HepG2 (cell line): ENCODE results near the gene FNDC7. TPM values are rescaled to one million over a fixed set of nuclear protein-coding genes. Genes with fewer than 3 reads are reported as not detected.

Source experiments
- ATAC-seq: fragments of 200-7000 bp; cut with Tn5 transposase; 3 replicates; pipeline ENCODE4 v1.9.1; 2020; ENCODE audit warnings: mild to moderate bottlenecking, moderate library complexity
- BruUV-seq: library from RNA; stranded (reverse); fragments of 400-500 nt; replicated peaks from 2 replicates; lab custom pipeline; 2021; lab: Mats Ljungman, UMichigan
- CTCF ChIA-PET: fragments of 300-600 bp; formaldehyde crosslinking; extraction: SDS; loops from one replicate; lab custom pipeline; 2021; ENCODE audit warnings: low total read pairs, inconsistent platforms, low intra/inter-chr PET ratio; lab: Yijun Ruan, JAX
- POLR2A ChIA-PET: fragments of 350-600 bp; sonication (Branson Sonifier 250); formaldehyde crosslinking; loops from one replicate; lab custom pipeline; 2020; ENCODE audit warnings: antibody characterized with exemption, inconsistent platforms; lab: Yijun Ruan, JAX
- DNase-seq: peaks from one replicate; pipeline ENCODE4 v3.0.0-alpha.2; 2015; ENCODE audit warnings: low spot score
- FAIRE-seq: peaks from 3 replicates; lab custom pipeline; 2011; peaks lifted over from hg19 to GRCh38; lab: Jason Lieb, UNC
- H2AFZ ChIP-seq: one replicate; pipeline ENCODE4 v1.6.1; 2011; ENCODE audit warnings: low read length, inconsistent platforms
- H3K27ac ChIP-seq: fragments of 300-600 bp; 3 replicates; pipeline ENCODE4 v1.8.0; 2011; ENCODE audit warnings: mixed run types, mild to moderate bottlenecking, mixed read lengths, low read length, inconsistent platforms; ENCODE audit not compliant: insufficient read depth; ENCODE audit errors: extremely low read length
- H3K27me3 ChIP-seq, 2 experiments: fragments of 200-600 bp in 1 of 2; 2 replicates in 1 of 2; 3 replicates in 1 of 2; pipeline versions ENCODE4 v1.6.0 to v1.8.0; 2011; ENCODE audit warnings: low read length in 2 of 2, mild to moderate bottlenecking in 2 of 2, moderate library complexity in 2 of 2, inconsistent platforms in 1 of 2; ENCODE audit not compliant: insufficient read depth in 2 of 2, control insufficient read depth in 1 of 2
- H3K36me3 ChIP-seq, 2 experiments: fragments of 200-600 bp in 1 of 2; replicated peaks in 1 of 2; 2 replicates in 1 of 2; 3 replicates in 1 of 2; pipeline versions ENCODE4 v1.5.1 to v1.8.0; 2011; ENCODE audit warnings: low read length in 2 of 2, inconsistent platforms in 1 of 2; ENCODE audit not compliant: insufficient read depth in 2 of 2, control insufficient read depth in 1 of 2
- H3K4me1 ChIP-seq: 2 replicates; pipeline ENCODE4 v1.5.1; 2012; ENCODE audit warnings: low read length, inconsistent platforms; ENCODE audit not compliant: insufficient read depth
- H3K4me2 ChIP-seq: 2 replicates; pipeline ENCODE4 v1.6.0; 2011; ENCODE audit warnings: low read depth, low read length, inconsistent platforms
- H3K4me3 ChIP-seq, 3 experiments: fragments of 200-600 bp in 1 of 3; sonication (generic), shearing (Covaris generic) in 1 of 3; replicated peaks in 1 of 3; 2 replicates each; pipeline ENCODE4 v1.5.1; 2011 to 2016; ENCODE audit warnings: low read length in 3 of 3, inconsistent platforms in 2 of 3, low read depth in 2 of 3, mild to moderate bottlenecking in 2 of 3, control low read depth in 1 of 3, mixed read lengths in 1 of 3; ENCODE audit not compliant: insufficient read depth in 1 of 3
- H3K79me2 ChIP-seq: one replicate; pipeline ENCODE4 v1.6.1; 2011; ENCODE audit warnings: low read length, inconsistent platforms; ENCODE audit not compliant: insufficient read depth
- H3K9ac ChIP-seq: 2 replicates; pipeline ENCODE4 v1.6.0; 2011; ENCODE audit warnings: mild to moderate bottlenecking, low read depth, low read length, inconsistent platforms; ENCODE audit not compliant: insufficient read depth
- H3K9me3 ChIP-seq: 2 replicates; pipeline ENCODE4 v1.5.1; 2012; ENCODE audit warnings: mild to moderate bottlenecking, low read length
- H4K20me1 ChIP-seq: 2 replicates; pipeline ENCODE4 v1.6.0; 2011; ENCODE audit warnings: inconsistent platforms, mild to moderate bottlenecking, low read length, moderate library complexity; ENCODE audit not compliant: insufficient read depth
- AGO2 ChIP-seq: fragments of 200-400 bp; formaldehyde crosslinking; optimal IDR thresholded peaks from 2 replicates; pipeline ENCODE3; 2017; ENCODE audit warnings: mild to moderate bottlenecking, low read depth, low read length, moderate library complexity
- GZF1 ChIP-seq: sonication (generic); formaldehyde crosslinking; IDR thresholded peaks from 2 replicates; pipeline ENCODE4 v1.5.1; 2020; ENCODE audit warnings: mild to moderate bottlenecking, missing genetic modification reagents
- LBX2 ChIP-seq: sonication (generic); formaldehyde crosslinking; IDR thresholded peaks from 2 replicates; pipeline ENCODE4 v1.5.0; 2020; ENCODE audit warnings: missing genetic modification reagents, mild to moderate bottlenecking, borderline replicate concordance
- NR2C2 ChIP-seq: sonication (generic); formaldehyde crosslinking; IDR thresholded peaks from 2 replicates; pipeline ENCODE4 v1.4.0; 2020; ENCODE audit warnings: missing genetic modification reagents, mild to moderate bottlenecking, moderate library complexity, borderline replicate concordance
- SIN3A ChIP-seq: IDR thresholded peaks from 2 replicates; pipeline ENCODE4 v1.6.1; 2011; ENCODE audit warnings: low read depth, mild to moderate bottlenecking, control low read depth, low read length, borderline replicate concordance
- SP140L ChIP-seq: sonication (generic); formaldehyde crosslinking; IDR thresholded peaks from 2 replicates; pipeline ENCODE4 v1.4.0; 2020; ENCODE audit warnings: missing genetic modification reagents, borderline replicate concordance
- STAT5B ChIP-seq: sonication (generic); formaldehyde crosslinking; IDR thresholded peaks from 2 replicates; pipeline ENCODE4 v1.4.0; 2020; ENCODE audit warnings: missing genetic modification reagents
- ZBTB34 ChIP-seq: sonication (generic); formaldehyde crosslinking; IDR thresholded peaks from 2 replicates; pipeline ENCODE4 v1.8.0; 2022; ENCODE audit warnings: mild to moderate bottlenecking, missing genetic modification reagents
- ZC3H13 ChIP-seq: sonication (generic); formaldehyde crosslinking; IDR thresholded peaks from 2 replicates; pipeline ENCODE4 v1.8.1; 2023; ENCODE audit warnings: mild to moderate bottlenecking, missing genetic modification reagents, moderate library complexity
- ZFX ChIP-seq: sonication (generic); formaldehyde crosslinking; IDR thresholded peaks from 2 replicates; pipeline ENCODE4 v1.4.0; 2020; ENCODE audit warnings: mild to moderate bottlenecking, low read depth, missing genetic modification reagents, moderate library complexity
- ZFY ChIP-seq: sonication (generic); formaldehyde crosslinking; IDR thresholded peaks from 2 replicates; pipeline ENCODE4 v1.4.0; 2020; ENCODE audit warnings: missing genetic modification reagents
- ZNF230 ChIP-seq: sonication (generic); formaldehyde crosslinking; IDR thresholded peaks from 2 replicates; pipeline ENCODE4 v1.4.0; 2020; ENCODE audit warnings: mild to moderate bottlenecking, missing genetic modification reagents
- ZNF350 ChIP-seq: sonication (generic); formaldehyde crosslinking; IDR thresholded peaks from 2 replicates; pipeline ENCODE4 v1.4.0; 2020; ENCODE audit warnings: mild to moderate bottlenecking, low read depth, missing genetic modification reagents, borderline replicate concordance
- ZNF484 ChIP-seq: sonication (generic); formaldehyde crosslinking; IDR thresholded peaks from 2 replicates; pipeline ENCODE4 v1.5.1; 2020; ENCODE audit warnings: mild to moderate bottlenecking, low read depth, missing genetic modification reagents, borderline replicate concordance
- ZNF703 ChIP-seq: sonication (generic); formaldehyde crosslinking; IDR thresholded peaks from 2 replicates; pipeline ENCODE4 v1.5.1; 2020; ENCODE audit warnings: missing genetic modification reagents, mild to moderate bottlenecking, moderate library complexity, borderline replicate concordance
- ZNF775 ChIP-seq: sonication (generic); formaldehyde crosslinking; IDR thresholded peaks from 2 replicates; pipeline ENCODE4 v1.4.0; 2020; ENCODE audit warnings: missing genetic modification reagents, mild to moderate bottlenecking, moderate library complexity, borderline replicate concordance
- ZNF784 ChIP-seq: sonication (generic); formaldehyde crosslinking; IDR thresholded peaks from 2 replicates; pipeline ENCODE4 v1.5.1; 2020; ENCODE audit warnings: missing genetic modification reagents, mild to moderate bottlenecking, borderline replicate concordance
- ZZZ3 ChIP-seq: sonication (generic); formaldehyde crosslinking; IDR thresholded peaks from 2 replicates; pipeline ENCODE4 v1.4.0; 2020; ENCODE audit warnings: missing genetic modification reagents, mild to moderate bottlenecking, borderline replicate concordance
- WGBS: methylation state at CpG from one replicate; pipeline ENCODE4 v1.1.6; 2017; ENCODE audit warnings: low lambda C conversion rate; 5-methylcytosine and 5-hydroxymethylcytosine counted together
- in situ Hi-C: cut with HindIII; loops from 2 replicates; pipeline ENCODE4 v1.10.0; 2017; ENCODE audit warnings: low pct_unique_long_range_greater_than_20kb; ENCODE audit not compliant: extremely low pct_ligation_motif_present
- intact Hi-C: fragments of 100-400 bp; cut with micrococcal nuclease; formaldehyde crosslinking; loops from one replicate; pipeline ENCODE4 v1.10.0; 2022; ENCODE audit not compliant: unreplicated experiment
- polyA plus RNA-seq, 8 experiments: library from polyadenylated mRNA; depleted of rRNA in 3 of 8; stranded (reverse) in 7 of 8; unstranded in 1 of 8; fragments of >200 nt; fragmentation: Illumina TruSeq in 4 of 8; extraction: Trizol in 4 of 8; gene quantifications; 2 replicates each; pipeline versions ENCODE4 v1.2.1 to v1.2.3, GENCODE V29; 2011 to 2016; ENCODE audit warnings: low read depth in 4 of 8, missing spikeins in 1 of 8, mixed read lengths in 1 of 8; ENCODE audit not compliant: insufficient read depth in 1 of 8
- total RNA-seq, 5 experiments: library from RNA; depleted of rRNA; stranded (reverse); fragments of >200 nt; fragmentation: Illumina TruSeq; extraction: Trizol; gene quantifications; 2 replicates each; pipeline ENCODE4 v1.2.3, GENCODE V29; 2016; ENCODE audit warnings: low read depth in 1 of 5

Gene FNDC7
- total and polyA plus RNA-seq, 2 of the 13 experiments (the other 11 are each of a cell fraction or from before 2014, with no cell fraction given), result 0.03 TPM; not detected in 1

- Histone ChIP-seq H3K9ac (peak overlapping the region; percentile 89), H3K79me2 (peaks cover 48% of the 10 kb centered on the region), H3K4me3 (peak overlapping the region; percentile 87 to 95 (median 93)), H2AFZ (no peak overlapping the region), H3K4me2 (peak overlapping the region; percentile 81), H3K9me3 (no peaks in the 10 kb centered on the region), H3K36me3 (peaks cover 9 to 27% of the 10 kb centered on the region in 2 experiments; a peak in 4 of 5 replicates), H3K4me1 (peaks cover 36% of the 10 kb centered on the region), H3K27ac (peak overlapping the region; percentile 94), H4K20me1 (peaks cover 25% of the 10 kb centered on the region), H3K27me3 (no peaks in the 10 kb centered on the region; a peak in 1 of 5 replicates)
- 0% methylated on average over 25 of the region's 36 CpGs for WGBS
- intact Hi-C loops, result loop anchor here (1.0 to 5.0 kb wide), 3 partner anchors 46 to 131 kb away; partner anchors contain the start of genes EEIG2 and STXBP3
- FAIRE-seq (peak; percentile 50), ATAC-seq (peak; percentile 69), DNase-seq (peak; percentile 65)
- ChIA-PET POLR2A (interaction anchor here (0.6 to 2.1 kb wide), 16 partner anchors 9 to 493 kb away, joined by 3 to 28 read pairs (median 4); partner anchors contain the start of genes EEIG2, GPSM2 and SLC25A24), CTCF (no interaction called here)
- in situ Hi-C loops, result no loop called here
- no TSS peak for BruUV-seq
- TF ChIP-seq SP140L (CRISPR knock-in tag), result no peak
- TF ChIP-seq STAT5B (CRISPR knock-in tag), result no peak
- peak; percentile 75 for TF ChIP-seq ZFX (CRISPR knock-in tag)
- no peak for TF ChIP-seq ZNF775
- TF ChIP-seq ZBTB34 (CRISPR knock-in tag), result 0 out of 2 replicates have a peak, but pooled peaks have one; percentile 13
- no peak for TF ChIP-seq NR2C2 (CRISPR knock-in tag)
- TF ChIP-seq LBX2 (CRISPR knock-in tag), result peak; percentile 18; the same call in 1 of the 2 replicates
- TF ChIP-seq SIN3A, result 0 out of 2 replicates have a peak, but pooled peaks have one; percentile 22
- no peak for TF ChIP-seq ZZZ3 (CRISPR knock-in tag)
- peak; percentile 5 for TF ChIP-seq AGO2
- peak; percentile 24; the same call in 1 of the 2 replicates for TF ChIP-seq ZC3H13 (CRISPR knock-in tag)
- 0 out of 2 replicates have a peak, but pooled peaks have one; percentile 3 for TF ChIP-seq ZNF230 (CRISPR knock-in tag)
- 0 out of 2 replicates have a peak, but pooled peaks have one; percentile 9 for TF ChIP-seq ZNF784 (CRISPR knock-in tag)
- 0 out of 2 replicates have a peak, but pooled peaks have one; percentile 5 for TF ChIP-seq ZNF484
- no peak for TF ChIP-seq GZF1 (CRISPR knock-in tag)
- TF ChIP-seq ZNF350 (CRISPR knock-in tag), result 0 out of 2 replicates have a peak, but pooled peaks have one; percentile 1
- TF ChIP-seq ZFY (CRISPR knock-in tag), result peak; percentile 42
- no peak for TF ChIP-seq ZNF703 (CRISPR knock-in tag)
These were observed 19.7 kb upstream of the FNDC7 start for GRCh38 chr1:108692724-108693655.
